ENCODE data around the gene ATP9B.

The ATP9B gene

GRCh38 chr18:79410731-79411613, 341.8 kb downstream of the ATP9B start:
- no peak for DNase-seq (ENCODE audit: low read depth)

GRCh38 chr18:79411614-79412526, 342.7 kb downstream of the ATP9B start:
- no peak for DNase-seq (ENCODE audit: low read depth)

- no peak for DNase-seq (ENCODE audit: low read depth)
These were observed 343.8 kb downstream of the ATP9B start for GRCh38 chr18:79413025-79413424.

GRCh38 chr18:79413426-79413825, 344.2 kb downstream of the ATP9B start:
- DNase-seq (ENCODE audit: low read depth), result no peak

- DNase-seq (ENCODE audit: low read depth), result no peak
These were observed 344.7 kb downstream of the ATP9B start for GRCh38 chr18:79413901-79414300.

GRCh38 chr18:79416022-79416676, 347.0 kb downstream of the ATP9B start:
- DNase-seq (ENCODE audit: low read depth), result no peak

GRCh38 chr18:79416677-79417052, 347.5 kb downstream of the ATP9B start:
- no peak for DNase-seq (ENCODE audit: low read depth)

GRCh38 chr18:79418236-79418635, 349.0 kb downstream of the ATP9B start:
- no peak for DNase-seq (ENCODE audit: low read depth)

- DNase-seq (ENCODE audit: low read depth), result no peak
These were observed 349.4 kb downstream of the ATP9B start for GRCh38 chr18:79418642-79419041.

- no peak for DNase-seq (ENCODE audit: low read depth)
These were observed 351.0 kb downstream of the ATP9B start for GRCh38 chr18:79420033-79420745.

- DNase-seq (ENCODE audit: low read depth), result no peak
These were observed 352.2 kb downstream of the ATP9B start for GRCh38 chr18:79421275-79421857.

GRCh38 chr18:79422022-79422782, 353.0 kb downstream of the ATP9B start:
- no peak for DNase-seq (ENCODE audit: low read depth)

GRCh38 chr18:79422783-79423165, 353.6 kb downstream of the ATP9B start:
- DNase-seq (ENCODE audit: low read depth), result no peak

- DNase-seq (ENCODE audit: low read depth), result no peak
These were observed 354.2 kb downstream of the ATP9B start for GRCh38 chr18:79423211-79424007.

GRCh38 chr18:79424008-79424565, 354.9 kb downstream of the ATP9B start:
- DNase-seq (ENCODE audit: low read depth), result no peak

GRCh38 chr18:79424880-79425568, 355.8 kb downstream of the ATP9B start:
- no peak for DNase-seq (ENCODE audit: low read depth)

- DNase-seq (ENCODE audit: low read depth), result no peak
These were observed 356.3 kb downstream of the ATP9B start for GRCh38 chr18:79425569-79425886.

GRCh38 chr18:79426376-79427300, 357.4 kb downstream of the ATP9B start:
- DNase-seq (ENCODE audit: low read depth), result no peak
